LNCAP (cell line): Measurements from ENCODE around the gene APOL2.

Experiments used
- TF ChIP-seq, protein P1 (sequence below): fragments of 450-650 bp; IDR thresholded peaks from 2 replicates; pipeline ENCODE4 v1.5.1; 2017; ENCODE audit warnings: mild to moderate bottlenecking

Gene APOL2

DNA sequence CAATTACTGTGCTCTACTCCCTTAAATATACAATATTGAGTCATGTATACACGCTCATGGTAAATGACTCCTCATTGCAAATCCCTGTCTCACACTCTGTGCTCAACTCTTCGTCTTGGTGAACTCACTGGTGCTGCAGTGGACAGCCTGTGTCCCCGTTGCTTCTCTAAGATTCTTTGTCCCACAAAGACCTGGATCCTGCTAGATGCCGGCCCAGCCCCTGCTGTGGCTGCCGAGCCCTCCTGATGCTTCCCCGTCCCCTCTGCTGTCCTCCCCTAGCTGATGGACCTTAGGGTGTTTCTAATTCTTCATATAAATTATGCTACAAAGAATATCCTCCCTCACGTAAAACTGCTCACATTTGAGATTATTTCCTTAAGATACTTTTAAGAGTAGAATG, 5.5 kb downstream of the APOL2 start:
- TF ChIP-seq, protein P1, sequence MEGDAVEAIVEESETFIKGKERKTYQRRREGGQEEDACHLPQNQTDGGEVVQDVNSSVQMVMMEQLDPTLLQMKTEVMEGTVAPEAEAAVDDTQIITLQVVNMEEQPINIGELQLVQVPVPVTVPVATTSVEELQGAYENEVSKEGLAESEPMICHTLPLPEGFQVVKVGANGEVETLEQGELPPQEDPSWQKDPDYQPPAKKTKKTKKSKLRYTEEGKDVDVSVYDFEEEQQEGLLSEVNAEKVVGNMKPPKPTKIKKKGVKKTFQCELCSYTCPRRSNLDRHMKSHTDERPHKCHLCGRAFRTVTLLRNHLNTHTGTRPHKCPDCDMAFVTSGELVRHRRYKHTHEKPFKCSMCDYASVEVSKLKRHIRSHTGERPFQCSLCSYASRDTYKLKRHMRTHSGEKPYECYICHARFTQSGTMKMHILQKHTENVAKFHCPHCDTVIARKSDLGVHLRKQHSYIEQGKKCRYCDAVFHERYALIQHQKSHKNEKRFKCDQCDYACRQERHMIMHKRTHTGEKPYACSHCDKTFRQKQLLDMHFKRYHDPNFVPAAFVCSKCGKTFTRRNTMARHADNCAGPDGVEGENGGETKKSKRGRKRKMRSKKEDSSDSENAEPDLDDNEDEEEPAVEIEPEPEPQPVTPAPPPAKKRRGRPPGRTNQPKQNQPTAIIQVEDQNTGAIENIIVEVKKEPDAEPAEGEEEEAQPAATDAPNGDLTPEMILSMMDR, result no peak

DNA sequence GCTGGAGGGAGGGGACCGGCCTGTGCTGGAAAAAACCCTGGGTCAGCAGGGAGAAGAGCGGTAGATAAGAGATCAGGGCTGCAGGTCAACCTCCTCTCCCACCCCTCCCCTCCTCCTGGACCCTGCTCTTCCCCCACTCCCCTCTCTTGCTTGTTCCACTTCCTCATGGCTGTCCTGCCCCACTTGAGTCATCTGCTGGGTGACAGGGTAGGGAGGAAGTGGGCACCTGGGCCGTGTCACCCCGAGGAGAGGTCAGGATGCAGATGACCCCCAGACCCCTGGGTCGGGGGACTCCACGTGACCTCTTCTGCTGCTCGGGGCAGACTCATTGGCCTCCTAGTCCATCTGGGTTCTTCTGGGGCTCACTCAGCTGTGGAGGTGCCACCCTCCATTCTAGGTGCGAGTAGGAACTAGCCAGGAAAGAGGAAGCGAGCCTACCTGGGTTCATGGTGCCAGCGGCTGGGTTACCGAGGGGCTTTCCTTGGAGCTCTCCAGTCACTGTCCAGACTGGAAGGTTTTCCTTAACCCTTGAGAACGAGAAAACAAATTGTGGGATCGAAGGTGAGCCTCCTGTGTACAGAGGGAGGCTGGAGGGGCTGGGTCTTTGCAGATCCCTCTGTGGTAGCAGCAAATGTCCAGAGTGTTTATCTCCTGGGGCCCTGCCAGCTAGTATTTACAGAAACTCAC, 6.5 kb downstream of the APOL2 start:
- TF ChIP-seq, protein P1, result no peak

DNA sequence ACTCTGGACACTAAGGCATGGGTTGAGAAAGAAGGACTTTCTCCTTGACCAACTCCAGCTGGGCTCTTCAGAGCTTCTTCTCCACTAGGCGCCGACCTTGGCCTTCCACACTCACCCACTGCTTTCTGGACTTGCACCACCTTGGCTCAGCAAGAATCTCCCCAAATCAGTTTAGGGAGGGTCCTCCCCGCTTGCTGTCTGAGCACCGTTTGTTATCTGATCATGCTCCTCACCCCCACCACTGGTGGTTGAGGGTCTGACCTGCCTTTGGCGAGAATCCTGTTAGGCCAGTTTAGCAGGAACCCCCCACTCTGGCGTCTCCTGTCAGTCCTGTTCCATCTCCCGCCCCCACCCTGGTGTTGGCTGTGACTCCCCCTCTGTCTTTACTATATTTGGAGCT, 10.4 kb downstream of the APOL2 start:
- TF ChIP-seq, protein P1, result no peak

DNA sequence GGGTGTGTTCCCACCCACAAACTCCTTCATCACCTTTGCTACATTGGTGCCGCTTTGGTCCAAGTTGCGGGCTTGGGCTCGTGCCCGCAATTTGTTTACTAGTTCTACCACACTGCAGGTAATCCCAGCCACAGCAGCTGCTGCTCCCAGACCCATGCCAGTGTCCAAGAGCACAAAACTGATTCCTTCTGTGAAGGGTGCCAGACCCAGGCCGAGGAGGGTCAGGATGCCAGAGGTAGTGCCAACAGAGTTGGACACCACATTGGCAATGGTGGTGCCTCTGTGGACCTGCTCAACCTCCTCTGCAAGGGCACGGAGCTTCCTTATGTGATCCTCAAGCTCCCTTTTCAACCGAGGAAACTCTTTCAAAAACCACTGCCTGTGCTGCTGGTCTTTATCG, 11.5 kb downstream of the APOL2 start:
- TF ChIP-seq, protein P1, result no peak

DNA sequence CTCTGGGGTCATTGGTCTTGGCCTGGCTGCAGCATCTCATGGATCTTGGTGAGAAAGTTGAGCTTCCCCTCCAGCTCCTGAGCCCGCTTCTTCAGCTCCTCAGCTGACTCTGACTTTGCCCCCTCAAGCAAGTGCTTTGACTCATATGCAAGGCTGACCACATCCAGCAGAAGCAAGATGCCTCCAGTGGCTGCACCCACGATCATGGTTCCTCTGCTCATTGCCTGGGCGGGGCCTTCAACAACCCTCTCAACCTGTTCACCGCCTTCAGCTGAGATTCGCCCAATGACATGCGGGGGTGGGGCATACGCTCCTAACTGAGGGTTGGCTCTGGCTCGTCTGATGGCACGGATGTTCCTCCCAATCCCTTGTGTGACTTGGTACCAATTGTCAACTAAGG, 11.9 kb downstream of the APOL2 start:
- TF ChIP-seq, protein P1, result no peak

DNA sequence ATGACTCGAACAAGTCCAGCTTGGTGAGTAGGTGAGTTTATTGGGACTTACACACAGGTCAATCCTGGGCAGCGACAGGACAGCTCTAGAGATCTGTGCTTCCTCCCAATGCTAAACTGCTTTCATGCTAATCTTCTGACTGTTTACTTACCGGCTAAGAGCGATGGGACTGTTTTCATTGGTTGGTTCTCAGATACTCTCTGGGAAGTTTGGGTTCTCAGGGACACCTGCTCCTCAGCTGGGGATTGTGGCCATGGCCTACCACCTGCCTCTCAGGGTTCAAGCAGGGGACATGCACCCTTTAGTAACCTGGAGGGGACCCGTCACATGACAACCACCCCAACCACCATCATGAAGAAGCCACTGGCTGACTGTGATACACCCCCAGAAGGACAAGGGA, 13.1 kb downstream of the APOL2 start:
- TF ChIP-seq, protein P1, result no peak

DNA sequence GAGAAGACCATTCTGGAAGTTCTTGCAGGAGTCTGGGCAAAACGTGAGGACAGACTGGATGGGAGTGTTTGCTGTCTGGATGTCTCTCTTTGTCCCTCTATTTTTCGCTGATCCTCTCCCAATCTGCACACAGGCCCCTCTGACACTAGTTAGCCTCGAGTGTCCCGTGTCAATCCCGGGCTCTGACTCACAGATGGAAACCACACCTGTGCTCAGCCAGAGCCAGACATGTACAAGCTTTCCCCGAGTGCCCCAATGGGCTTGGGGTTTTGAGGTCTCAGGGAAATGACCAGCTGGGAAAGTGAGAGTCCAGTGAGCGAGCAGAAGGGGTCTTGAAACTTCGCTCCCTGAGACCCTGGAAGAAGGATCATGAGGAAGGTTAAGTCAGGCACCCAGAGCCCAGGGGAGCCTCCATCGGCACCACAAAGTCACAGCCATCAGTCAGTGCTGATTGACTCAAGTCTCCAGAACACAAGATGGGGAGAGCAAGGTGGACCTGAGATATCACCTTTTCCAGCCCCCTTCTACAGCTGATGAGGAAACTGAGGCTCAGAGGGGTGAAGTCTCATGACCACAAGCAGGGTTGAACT, 13.9 kb downstream of the APOL2 start:
- TF ChIP-seq, protein P1, result no peak
